ENCODE results near the gene STARD8. TPM values are rescaled to one million over a fixed set of nuclear protein-coding genes. Genes with fewer than 3 reads are reported as not detected.

The STARD8 gene
- total RNA-seq, 1 experiment from 2014 or later, result not detected

GRCh38 chrX:68743754-68744153 lies 96.3 kb downstream of the STARD8 start:
- no peak for TF ChIP-seq CTCF (IDR thresholded peaks at IDR 0.05; ENCODE audit: insufficient read depth in 1 of 2, low read depth in 1 of 2, low read length in 1 of 2, severe bottlenecking in 1 of 2, unreplicated experiment in 1 of 2)
- H3K27ac Mint-ChIP-seq (ENCODE audit: unreplicated experiment), result no peak overlapping the region
- H3K36me3 Mint-ChIP-seq (ENCODE audit: insufficient read depth, unreplicated experiment), result no peaks in the 10 kb centered on the region
- ChIA-PET CTCF (no interaction called here), POLR2A (no interaction called here)
- Histone ChIP-seq H3K27me3 (replicated peaks; ENCODE audit: control insufficient read depth, insufficient read depth, low read length) (no peaks in the 10 kb centered on the region), H3K36me3 (ENCODE audit: control insufficient read depth, insufficient read depth, low read length) (no peaks in the 10 kb centered on the region), H3K4me3 (ENCODE audit: low read depth, low read length) (no peak overlapping the region), H3K9me3 (no peaks in the 10 kb centered on the region), H3K4me1 (no peaks in the 10 kb centered on the region)
- no peaks in the 10 kb centered on the region for H3K9me3 Mint-ChIP-seq (ENCODE audit: unreplicated experiment)
- H3K4me1 Mint-ChIP-seq (ENCODE audit: low read depth, unreplicated experiment), result no peaks in the 10 kb centered on the region
- no TSS peak for BruUV-seq (replicated peaks)
- DNase-seq, result no peak
- no peak overlapping the region for H3K4me3 Mint-ChIP-seq (ENCODE audit: unreplicated experiment)
- H3K27me3 Mint-ChIP-seq (ENCODE audit: insufficient read depth, unreplicated experiment), result peaks cover 3% of the 10 kb centered on the region
- intact Hi-C loops (cut with micrococcal nuclease; ENCODE audit: unreplicated experiment), result no loop called here

- no TSS peak for BruUV-seq (replicated peaks)
- Mint-ChIP-seq H3K27ac (ENCODE audit: unreplicated experiment) (no peak overlapping the region), H3K9me3 (ENCODE audit: unreplicated experiment) (no peaks in the 10 kb centered on the region), H3K27me3 (ENCODE audit: insufficient read depth, unreplicated experiment) (no peaks in the 10 kb centered on the region), H3K4me3 (ENCODE audit: unreplicated experiment) (no peak overlapping the region), H3K4me1 (ENCODE audit: low read depth, unreplicated experiment) (no peaks in the 10 kb centered on the region), H3K36me3 (ENCODE audit: insufficient read depth, unreplicated experiment) (no peaks in the 10 kb centered on the region)
- no peak for DNase-seq
- intact Hi-C loops (cut with micrococcal nuclease; ENCODE audit: unreplicated experiment), result no loop called here
- TF ChIP-seq CTCF (IDR thresholded peaks at IDR 0.05; ENCODE audit: insufficient read depth in 1 of 2, low read depth in 1 of 2, low read length in 1 of 2, severe bottlenecking in 1 of 2, unreplicated experiment in 1 of 2), result no peak
- Histone ChIP-seq H3K4me3 (ENCODE audit: low read depth, low read length) (no peak overlapping the region), H3K27me3 (replicated peaks; ENCODE audit: control insufficient read depth, insufficient read depth, low read length) (no peaks in the 10 kb centered on the region), H3K9me3 (no peaks in the 10 kb centered on the region), H3K36me3 (ENCODE audit: control insufficient read depth, insufficient read depth, low read length) (no peaks in the 10 kb centered on the region), H3K4me1 (no peaks in the 10 kb centered on the region)
- ChIA-PET POLR2A (no interaction called here), CTCF (no interaction called here)
These were observed 99.5 kb downstream of the STARD8 start for GRCh38 chrX:68746988-68747387.

- BruUV-seq (replicated peaks), result no TSS peak
- H3K4me3 Mint-ChIP-seq (ENCODE audit: unreplicated experiment), result no peak overlapping the region
- no peak for TF ChIP-seq CTCF (IDR thresholded peaks at IDR 0.05; ENCODE audit: insufficient read depth in 1 of 2, low read depth in 1 of 2, low read length in 1 of 2, severe bottlenecking in 1 of 2, unreplicated experiment in 1 of 2)
- intact Hi-C loops (cut with micrococcal nuclease; ENCODE audit: unreplicated experiment), result no loop called here
- Histone ChIP-seq H3K4me3 (ENCODE audit: low read depth, low read length) (no peak overlapping the region), H3K27me3 (replicated peaks; ENCODE audit: control insufficient read depth, insufficient read depth, low read length) (no peaks in the 10 kb centered on the region), H3K4me1 (no peaks in the 10 kb centered on the region), H3K9me3 (no peaks in the 10 kb centered on the region), H3K36me3 (ENCODE audit: control insufficient read depth, insufficient read depth, low read length) (no peaks in the 10 kb centered on the region)
- no peaks in the 10 kb centered on the region for H3K4me1 Mint-ChIP-seq (ENCODE audit: low read depth, unreplicated experiment)
- H3K36me3 Mint-ChIP-seq (ENCODE audit: insufficient read depth, unreplicated experiment), result no peaks in the 10 kb centered on the region
- CTCF ChIA-PET, result no interaction called here
- no peaks in the 10 kb centered on the region for H3K27me3 Mint-ChIP-seq (ENCODE audit: insufficient read depth, unreplicated experiment)
- POLR2A ChIA-PET, result no interaction called here
- H3K9me3 Mint-ChIP-seq (ENCODE audit: unreplicated experiment), result no peaks in the 10 kb centered on the region
- H3K27ac Mint-ChIP-seq (ENCODE audit: unreplicated experiment), result no peak overlapping the region
- no peak for DNase-seq
These were observed 100.6 kb downstream of the STARD8 start for GRCh38 chrX:68748030-68748429.

All from Caco-2 (cell line).